Hepatocyte (in vitro differentiated cells): ENCODE measurements around the gene ZNRF3. TPM values are rescaled to one million over a fixed set of nuclear protein-coding genes. Genes with fewer than 3 reads are reported as not detected.

ENCODE experiments used
- DNase-seq: peaks from one replicate; pipeline ENCODE4 v3.0.0-alpha.2; 2016; ENCODE audit warnings: low spot score
- H2AFZ ChIP-seq: fragments of 200-600 bp; sonication (generic); 2 replicates; pipeline ENCODE4 v1.6.0; 2016; ENCODE audit warnings: antibody characterized with exemption, mild to moderate bottlenecking
- H3K27ac ChIP-seq: fragments of 200-600 bp; sonication (generic); 2 replicates; pipeline ENCODE4 v1.5.1; 2016; ENCODE audit warnings: mild to moderate bottlenecking
- H3K27me3 ChIP-seq: fragments of 200-600 bp; sonication (generic); 2 replicates; pipeline ENCODE4 v1.6.1; 2016
- H3K36me3 ChIP-seq: fragments of 200-600 bp; sonication (generic); replicated peaks from 2 replicates; pipeline ENCODE4 v1.5.1; 2016; ENCODE audit warnings: low read depth; ENCODE audit not compliant: insufficient read depth
- H3K4me1 ChIP-seq: fragments of 200-600 bp; sonication (generic); 2 replicates; pipeline ENCODE4 v1.5.1; 2016; ENCODE audit warnings: mild to moderate bottlenecking, moderate library complexity; ENCODE audit not compliant: insufficient read depth
- H3K4me2 ChIP-seq: fragments of 200-600 bp; sonication (generic); 2 replicates; pipeline ENCODE4 v1.6.0; 2016
- H3K4me3 ChIP-seq: fragments of 200-600 bp; sonication (generic); 2 replicates; pipeline ENCODE4 v1.5.1; 2016; ENCODE audit warnings: mild to moderate bottlenecking
- H3K79me2 ChIP-seq: fragments of 200-600 bp; sonication (generic); 2 replicates; pipeline ENCODE4 v1.6.0; 2017; ENCODE audit warnings: mild to moderate bottlenecking
- H3K9me2 ChIP-seq: fragments of 200-600 bp; sonication (generic); replicated peaks from 2 replicates; pipeline ENCODE4 v1.6.0; 2017; ENCODE audit warnings: mild to moderate bottlenecking; ENCODE audit not compliant: insufficient read depth
- H3K9me3 ChIP-seq: fragments of 200-600 bp; sonication (generic); 2 replicates; pipeline ENCODE4 v1.5.1; 2016; ENCODE audit warnings: low read depth, mild to moderate bottlenecking
- H4K20me1 ChIP-seq: fragments of 200-600 bp; sonication (generic); 2 replicates; pipeline ENCODE4 v1.6.0; 2016; ENCODE audit warnings: mild to moderate bottlenecking; ENCODE audit not compliant: insufficient read depth, poor library complexity, severe bottlenecking
- CTCF ChIP-seq: fragments of 200-600 bp; sonication (generic); IDR thresholded peaks from 2 replicates; pipeline ENCODE4 v1.5.1; 2016; ENCODE audit warnings: antibody characterized with exemption, mild to moderate bottlenecking; ENCODE audit not compliant: poor library complexity
- EZH2 ChIP-seq: fragments of 200-600 bp; sonication (generic); IDR thresholded peaks from 2 replicates; pipeline ENCODE4 v1.6.1; 2016; ENCODE audit warnings: antibody characterized with exemption, mild to moderate bottlenecking, borderline replicate concordance
- EZH2phosphoT487 ChIP-seq: fragments of 200-600 bp; sonication (generic); IDR thresholded peaks from one replicate; pipeline ENCODE4 v1.6.1; 2018; ENCODE audit warnings: antibody characterized with exemption, mild to moderate bottlenecking, low read depth, moderate library complexity; ENCODE audit not compliant: unreplicated experiment, severe bottlenecking
- WGBS: methylation state at CpG from one replicate; pipeline ENCODE4 v1.1.6; 2016; ENCODE audit warnings: low lambda C conversion rate; ENCODE audit errors: missing lambda C conversion rate; 5-methylcytosine and 5-hydroxymethylcytosine counted together
- polyA plus RNA-seq: library from polyadenylated mRNA; unstranded; fragments of >200 nt; fragmentation: Nextera tagmentation; extraction: Ambion mirVana; gene quantifications from 2 replicates; pipeline ENCODE4 v1.2.1, GENCODE V29; 2016
- total RNA-seq: library from RNA; depleted of rRNA; stranded (reverse); fragments of >200 nt; gene quantifications from 2 replicates; pipeline ENCODE4 v1.2.3, GENCODE V29; 2014

Gene ZNRF3
- total and polyA plus RNA-seq, 2 experiments from 2014 or later = 8.9 to 14.7 TPM

GRCh38 chr22:28978158-28978557 lies 94.8 kb downstream of the ZNRF3 start:
- TF ChIP-seq EZH2 (no peak), EZH2phosphoT487 (no peak), CTCF (no peak)
- Histone ChIP-seq H3K79me2 (peaks cover 73% of the 10 kb centered on the region), H3K4me3 (no peak overlapping the region), H2AFZ (no peak overlapping the region), H3K36me3 (no peaks in the 10 kb centered on the region), H4K20me1 (no peaks in the 10 kb centered on the region), H3K9me3 (no peaks in the 10 kb centered on the region), H3K27me3 (no peaks in the 10 kb centered on the region), H3K4me1 (peaks cover 25% of the 10 kb centered on the region), H3K27ac (peak overlapping the region; percentile 13), H3K9me2 (no peaks in the 10 kb centered on the region), H3K4me2 (peak overlapping the region; percentile 54)
- no peak for DNase-seq
- 66% methylated on average over 6 of the region's 6 CpGs for WGBS

- Histone ChIP-seq H3K4me3 (no peak overlapping the region), H3K36me3 (no peaks in the 10 kb centered on the region), H3K4me1 (peaks cover 32% of the 10 kb centered on the region), H2AFZ (no peak overlapping the region), H3K9me2 (no peaks in the 10 kb centered on the region), H3K4me2 (no peak overlapping the region), H3K27me3 (no peaks in the 10 kb centered on the region), H3K9me3 (no peaks in the 10 kb centered on the region), H4K20me1 (no peaks in the 10 kb centered on the region), H3K27ac (no peak overlapping the region), H3K79me2 (peaks cover 81% of the 10 kb centered on the region)
- DNase-seq = no peak
- 73% methylated on average over 4 of the region's 4 CpGs for WGBS
- TF ChIP-seq EZH2phosphoT487 (no peak), CTCF (no peak), EZH2 (no peak)
These were observed 95.8 kb downstream of the ZNRF3 start for GRCh38 chr22:28978863-28979796.

- Histone ChIP-seq H3K4me3 (no peak overlapping the region), H3K4me1 (peaks cover 32% of the 10 kb centered on the region)
These were observed 97.0 kb downstream of the ZNRF3 start for GRCh38 chr22:28980326-28980725.

More at GRCh38 chr22:28980326-28980725, 97.0 kb downstream of the ZNRF3 start:
- Histone ChIP-seq H3K9me3 (no peaks in the 10 kb centered on the region), H3K79me2 (peaks cover 81% of the 10 kb centered on the region), H3K27me3 (no peaks in the 10 kb centered on the region), H3K36me3 (no peaks in the 10 kb centered on the region), H3K4me2 (no peak overlapping the region), H3K9me2 (no peaks in the 10 kb centered on the region), H4K20me1 (no peaks in the 10 kb centered on the region), H2AFZ (no peak overlapping the region), H3K27ac (no peak overlapping the region)
- DNase-seq = no peak
- TF ChIP-seq CTCF (no peak), EZH2 (no peak), EZH2phosphoT487 (no peak)
